Kidney (tissue), 14 donors: ENCODE measurements around the gene KRTAP10-5. TPM values are rescaled to one million over a fixed set of nuclear protein-coding genes. Genes with fewer than 3 reads are reported as not detected.
"Not testable (repeated sequence)": the region's sequence is repeated elsewhere in the genome, so short reads cannot be mapped to it uniquely, and the experiment has no call there.

ENCODE experiments used
- DNase-seq, 5 donors: peaks; one replicate each; pipeline ENCODE4 v3.0.0-alpha.2; 2013 to 2020
- FAIRE-seq: peaks from 2 replicates; lab custom pipeline; 2012; peaks lifted over from hg19 to GRCh38; lab: Jason Lieb, UNC
- H3K27ac ChIP-seq, 2 donors: one replicate each; pipeline ENCODE4 v1.7.0; 2013; ENCODE audit warnings: low read depth in 2 of 2, low read length in 2 of 2, inconsistent platforms in 1 of 2
- H3K27me3 ChIP-seq: one replicate; pipeline ENCODE4 v1.7.1; 2013; ENCODE audit warnings: low read length, inconsistent platforms; ENCODE audit not compliant: control insufficient read depth, insufficient read depth
- H3K36me3 ChIP-seq, 3 donors: one replicate each; pipeline versions ENCODE4 v1.7.0 to v1.7.1; 2013; ENCODE audit warnings: low read length in 3 of 3, control low read depth in 1 of 3, inconsistent platforms in 1 of 3; ENCODE audit not compliant: insufficient read depth in 3 of 3, control insufficient read depth in 2 of 3
- H3K4me1 ChIP-seq, 3 donors: one replicate each; pipeline versions ENCODE4 v1.7.0 to v1.7.1; 2013; ENCODE audit warnings: low read length in 3 of 3, inconsistent platforms in 1 of 3, low read depth in 1 of 3; ENCODE audit not compliant: control insufficient read depth in 2 of 3, insufficient read depth in 2 of 3
- H3K4me3 ChIP-seq, 3 donors: one replicate each; pipeline versions ENCODE4 v1.7.0 to v1.8.1; 2013; ENCODE audit warnings: low read length in 3 of 3, control low read depth in 1 of 3, inconsistent platforms in 1 of 3
- H3K9ac ChIP-seq, 3 donors: one replicate each; pipeline versions ENCODE4 v1.7.0 to v1.7.1; 2013; ENCODE audit warnings: low read length in 3 of 3, control low read depth in 1 of 3, inconsistent platforms in 1 of 3
- H3K9me3 ChIP-seq, 3 donors: one replicate each; pipeline versions ENCODE4 v1.7.0 to v1.7.1; 2013; ENCODE audit warnings: low read length in 3 of 3, control low read depth in 1 of 3, inconsistent platforms in 1 of 3; ENCODE audit not compliant: control insufficient read depth in 2 of 3, insufficient read depth in 1 of 3
- intact Hi-C: fragments of 100-400 bp; cut with DNase I; formaldehyde crosslinking; loops from one replicate; pipeline ENCODE4 v1.11.1; 2022
- polyA plus RNA-seq: library from polyadenylated mRNA; stranded (reverse); fragments of 350-450 nt; fragmentation: Illumina TruSeq; extraction: RNeasy Lipid Tissue Mini Kit (QIAGEN cat#74804); gene quantifications from one replicate; pipeline ENCODE4 v1.2.3, GENCODE V29; 2014; ENCODE audit warnings: low read depth, low replicate concordance; ENCODE audit not compliant: insufficient read depth
- total RNA-seq: library from RNA; stranded (reverse); fragmentation: NEBNext Ultra II Directional; extraction: Animal tissue kit (Norgen Biotek cat#: 25700); gene quantifications from one replicate; pipeline ENCODE4 v1.2.1, GENCODE V29; 2021
- TF ChIP-seq, protein P1 (sequence below): IDR thresholded peaks from 3 replicates; pipeline ENCODE4 v1.5.1; 2012; ENCODE audit warnings: mild to moderate bottlenecking, moderate library complexity, borderline replicate concordance; ENCODE audit not compliant: insufficient read depth; ENCODE audit errors: extremely low read depth
- donor health status: control.
- donor health status: control.
- donor health status: control.
- donor health status: control.
- donor health status: control.
- donor health status: DM: yes; HTN: yes; CAD: no.
- donor health status: Normal renal cell carcinoma (clear cell type).

The KRTAP10-5 gene
- total and polyA plus RNA-seq, 2 donors from 2014 or later, result not detected

DNA sequence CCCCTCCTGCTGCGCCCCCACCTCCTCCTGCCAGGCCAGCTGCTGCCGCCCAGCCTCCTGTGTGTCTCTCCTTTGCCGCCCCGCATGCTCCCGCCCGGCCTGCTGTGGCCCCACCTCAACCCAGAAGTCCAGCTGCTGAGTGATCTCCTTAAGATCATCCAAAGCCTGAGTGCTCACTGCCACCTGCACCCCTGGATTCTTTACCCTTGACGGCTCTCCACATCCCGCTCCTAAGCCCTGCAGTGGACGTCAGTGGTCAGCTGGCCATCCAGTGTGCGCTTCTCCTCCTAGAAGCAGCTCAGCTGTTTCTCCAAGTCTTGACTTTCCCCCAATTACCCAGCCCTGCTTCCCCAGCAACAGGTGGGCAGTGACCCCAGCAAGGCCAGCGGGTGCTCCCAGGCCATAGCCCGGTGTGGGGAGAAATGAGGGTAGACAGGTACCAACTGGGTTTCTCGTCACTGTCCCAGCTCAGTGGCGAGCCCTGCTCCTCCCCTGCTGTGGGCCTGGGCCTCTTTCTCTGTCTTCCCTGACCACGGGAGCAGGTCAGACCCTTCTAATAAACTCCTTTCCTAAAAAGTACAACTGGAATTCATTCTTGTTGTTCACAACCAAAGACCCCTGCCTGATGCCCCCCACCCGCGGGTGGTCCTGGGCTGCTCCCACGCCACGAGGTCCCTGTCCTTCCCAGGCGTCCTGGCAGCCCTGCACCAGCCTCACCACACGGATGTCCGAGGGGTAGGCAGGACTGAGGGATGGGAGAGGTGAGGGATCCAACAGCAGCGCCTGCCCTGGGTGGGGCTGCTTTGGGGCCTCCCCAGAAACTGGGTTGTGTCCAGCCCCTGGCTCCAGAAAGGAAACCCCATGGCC lies 21.4 kb upstream of the KRTAP10-5 start:
- Histone ChIP-seq H3K9me3 (no peaks in the 10 kb centered on the region), H3K4me1 (no peaks in the 10 kb centered on the region), H3K27ac (no peak overlapping the region), H3K4me3 (no peak overlapping the region), H3K36me3 (no peaks in the 10 kb centered on the region), H3K27me3 (no peaks in the 10 kb centered on the region), H3K9ac (no peak overlapping the region)
- TF ChIP-seq, protein P1, sequence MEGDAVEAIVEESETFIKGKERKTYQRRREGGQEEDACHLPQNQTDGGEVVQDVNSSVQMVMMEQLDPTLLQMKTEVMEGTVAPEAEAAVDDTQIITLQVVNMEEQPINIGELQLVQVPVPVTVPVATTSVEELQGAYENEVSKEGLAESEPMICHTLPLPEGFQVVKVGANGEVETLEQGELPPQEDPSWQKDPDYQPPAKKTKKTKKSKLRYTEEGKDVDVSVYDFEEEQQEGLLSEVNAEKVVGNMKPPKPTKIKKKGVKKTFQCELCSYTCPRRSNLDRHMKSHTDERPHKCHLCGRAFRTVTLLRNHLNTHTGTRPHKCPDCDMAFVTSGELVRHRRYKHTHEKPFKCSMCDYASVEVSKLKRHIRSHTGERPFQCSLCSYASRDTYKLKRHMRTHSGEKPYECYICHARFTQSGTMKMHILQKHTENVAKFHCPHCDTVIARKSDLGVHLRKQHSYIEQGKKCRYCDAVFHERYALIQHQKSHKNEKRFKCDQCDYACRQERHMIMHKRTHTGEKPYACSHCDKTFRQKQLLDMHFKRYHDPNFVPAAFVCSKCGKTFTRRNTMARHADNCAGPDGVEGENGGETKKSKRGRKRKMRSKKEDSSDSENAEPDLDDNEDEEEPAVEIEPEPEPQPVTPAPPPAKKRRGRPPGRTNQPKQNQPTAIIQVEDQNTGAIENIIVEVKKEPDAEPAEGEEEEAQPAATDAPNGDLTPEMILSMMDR, result no peak
- intact Hi-C loops, result no loop called here
- DNase-seq (no peak), FAIRE-seq (no peak)

DNA sequence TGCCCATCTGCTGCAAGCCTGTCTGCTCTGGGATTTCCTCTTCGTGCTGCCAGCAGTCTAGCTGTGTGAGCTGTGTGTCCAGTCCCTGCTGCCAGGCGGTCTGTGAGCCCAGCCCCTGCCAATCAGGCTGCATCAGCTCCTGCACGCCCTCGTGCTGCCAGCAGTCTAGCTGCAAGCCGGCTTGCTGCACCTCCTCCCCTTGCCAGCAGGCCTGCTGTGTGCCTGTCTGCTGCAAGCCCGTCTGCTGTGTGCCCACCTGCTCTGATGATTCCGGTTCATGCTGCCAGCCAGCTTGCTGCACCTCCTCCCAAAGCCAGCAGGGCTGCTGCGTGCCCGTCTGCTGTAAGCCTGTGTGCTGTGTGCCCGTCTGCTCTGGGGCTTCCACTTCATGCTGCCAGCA lies 20.7 kb upstream of the KRTAP10-5 start:
- H3K27ac ChIP-seq, H3K4me1 ChIP-seq, H3K36me3 ChIP-seq, FAIRE-seq, intact Hi-C loops, DNase-seq, H3K9me3 ChIP-seq, H3K9ac ChIP-seq, H3K27me3 ChIP-seq, H3K4me3 ChIP-seq: not testable (repeated sequence)

GRCh38 chr21:44600118-44600978 lies 19.9 kb upstream of the KRTAP10-5 start, which contains the start of gene KRTAP10-7:
Gene KRTAP10-7 (plus strand): TSS chr21:44600597. CDS start chr21:44600622, 25 bp downstream.
- H3K27ac ChIP-seq, DNase-seq, intact Hi-C loops, H3K4me3 ChIP-seq, H3K9ac ChIP-seq, H3K9me3 ChIP-seq, H3K27me3 ChIP-seq, H3K4me1 ChIP-seq, H3K36me3 ChIP-seq, FAIRE-seq: not testable (repeated sequence)

DNA sequence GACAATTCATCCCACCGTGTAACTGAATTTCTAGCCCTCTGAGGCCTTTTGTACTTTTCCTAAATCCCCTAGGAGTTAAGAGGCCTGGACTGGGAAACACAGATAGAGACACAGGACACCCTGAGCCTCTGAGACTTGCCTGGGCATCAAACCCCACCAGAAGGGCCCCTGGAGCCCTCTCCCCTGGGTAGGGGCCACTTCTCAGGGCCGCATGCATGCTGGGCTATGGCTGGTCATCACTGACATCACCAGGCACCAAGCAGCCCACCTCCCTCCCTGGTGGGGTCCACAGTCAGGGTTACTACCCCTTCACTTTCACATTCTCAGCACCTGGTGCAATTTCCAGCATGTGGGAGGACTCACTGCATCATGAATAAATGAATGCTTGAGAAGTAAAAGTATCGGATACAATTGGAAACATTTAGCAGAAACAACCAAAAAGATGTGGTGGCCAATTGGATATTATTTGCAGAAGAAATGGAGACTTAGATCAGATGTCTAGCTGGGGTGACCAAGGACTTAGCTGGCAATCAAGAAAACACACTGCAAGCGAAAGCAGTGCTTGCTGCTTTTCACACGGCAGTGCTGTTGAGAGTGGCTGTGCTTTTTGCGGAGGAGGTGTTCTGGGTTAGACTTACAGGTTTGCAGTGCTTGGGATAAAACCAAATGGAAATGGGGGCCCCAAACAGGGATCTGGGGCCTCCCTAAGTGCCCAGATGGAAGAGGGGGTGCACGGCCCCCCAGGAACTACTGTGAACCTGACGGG lies 19.0 kb upstream of the KRTAP10-5 start:
- DNase-seq (no peak), FAIRE-seq (no peak)
- H3K27me3 ChIP-seq, result no peaks in the 10 kb centered on the region
- H3K4me3 ChIP-seq, result no peak overlapping the region
- no peak overlapping the region for H3K9ac ChIP-seq
- H3K9me3 ChIP-seq, result no peaks in the 10 kb centered on the region
- TF ChIP-seq, protein P1, result no peak
- no peaks in the 10 kb centered on the region for H3K4me1 ChIP-seq
- no peak overlapping the region for H3K27ac ChIP-seq
- no peaks in the 10 kb centered on the region for H3K36me3 ChIP-seq
- intact Hi-C loops, result no loop called here
